ENCODE measurements around the gene CHST12.

DNA sequence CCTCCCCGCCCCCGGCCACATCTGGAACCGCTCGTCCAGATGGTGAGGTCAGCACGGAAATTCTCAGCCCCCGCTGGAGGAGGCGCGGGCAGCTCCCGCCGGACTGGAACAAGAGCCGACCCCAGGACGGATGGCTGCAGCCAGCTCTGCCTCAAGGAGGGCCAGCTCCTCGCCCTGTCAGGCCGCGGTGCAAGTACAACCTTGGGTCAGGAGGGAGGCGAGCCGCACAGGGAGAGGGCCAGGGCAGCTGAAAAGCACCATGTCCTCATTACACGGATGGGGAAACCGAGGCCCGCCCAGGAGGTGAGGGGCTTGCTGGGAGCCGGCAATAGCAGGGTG is 76.6 kb downstream of the CHST12 start:
- TF ChIP-seq CTCF (IDR thresholded peaks at IDR 0.05): no peak
- TF ChIP-seq POLR2A (IDR thresholded peaks at IDR 0.05): no peak

Measured in right lobe of liver (tissue), 4 donors.